B cell (primary cell): ENCODE measurements around the gene LAYN. TPM values are rescaled to one million over a fixed set of nuclear protein-coding genes. Genes with fewer than 3 reads are reported as not detected.

Experiments
- ATAC-seq: fragments of 200-7000 bp; cut with Tn5 transposase; one replicate; pipeline ENCODE4 v1.10.0; 2021; ENCODE audit warnings: low read depth, mild to moderate bottlenecking, moderate number of reproducible peaks, moderate library complexity
- CTCF ChIA-PET: fragments of 350-600 bp; sonication (Branson Sonifier 250); formaldehyde crosslinking; loops from one replicate; lab custom pipeline; 2021; ENCODE audit warnings: antibody characterized with exemption, inconsistent platforms; lab: Charles Lee
- POLR2A ChIA-PET: fragments of 350-600 bp; sonication (Branson Sonifier 250); formaldehyde crosslinking; loops from one replicate; lab custom pipeline; 2021; ENCODE audit warnings: antibody characterized with exemption; lab: Charles Lee
- DNase-seq: peaks from one replicate; pipeline ENCODE4 v3.0.0; 2013
- H2AFZ ChIP-seq: 2 replicates; pipeline ENCODE4 v1.6.1; 2012; ENCODE audit warnings: mild to moderate bottlenecking, low read depth, low read length; ENCODE audit not compliant: insufficient read depth, poor library complexity, severe bottlenecking
- H3K27ac ChIP-seq, 2 donors: 1 replicate in 1 of 2; 2 replicates in 1 of 2; pipeline ENCODE4 v1.5.1; 2012 to 2013; ENCODE audit warnings: low read length in 2 of 2, mild to moderate bottlenecking in 2 of 2, moderate library complexity in 1 of 2
- H3K27me3 ChIP-seq, 4 experiments: fragments of 200-600 bp in 1 of 4; sonication (generic) in 1 of 4; replicated peaks in 1 of 4; 1 replicate in 2 of 4; 2 replicates in 2 of 4; pipeline versions ENCODE4 v1.6.1 to v1.7.0; 2013 to 2016; ENCODE audit warnings: low read length in 3 of 4, mild to moderate bottlenecking in 2 of 4, mixed read lengths in 1 of 4, moderate library complexity in 1 of 4; ENCODE audit not compliant: insufficient read depth in 4 of 4, control insufficient read depth in 3 of 4; ENCODE audit errors: control extremely low read depth in 1 of 4
- H3K36me3 ChIP-seq, 2 experiments: replicated peaks in 1 of 2; 1 replicate in 1 of 2; 2 replicates in 1 of 2; pipeline versions ENCODE4 v1.6.1 to v1.7.1; 2013; ENCODE audit warnings: low read length in 1 of 2; ENCODE audit not compliant: insufficient read depth in 2 of 2, control insufficient read depth in 1 of 2; ENCODE audit errors: control extremely low read depth in 1 of 2, extremely low read depth in 1 of 2
- H3K4me1 ChIP-seq, 2 donors: fragments of 200-600 bp in 1 of 2; sonication (generic) in 1 of 2; 1 replicate in 1 of 2; 2 replicates in 1 of 2; pipeline versions ENCODE4 v1.5.1 to v1.6.1; 2013 to 2017; ENCODE audit warnings: low read length in 2 of 2; ENCODE audit not compliant: control insufficient read depth in 2 of 2, insufficient read depth in 2 of 2
- H3K4me2 ChIP-seq: replicated peaks from 2 replicates; pipeline ENCODE3; 2012; ENCODE audit warnings: mild to moderate bottlenecking, low read depth, low read length; ENCODE audit not compliant: poor library complexity, severe bottlenecking
- H3K4me3 ChIP-seq, 5 experiments: fragments of 200-600 bp in 1 of 5; sonication (generic) in 1 of 5; 1 replicate in 3 of 5; 2 replicates in 2 of 5; pipeline versions ENCODE4 v1.5.1 to v1.7.0; 2011 to 2016; ENCODE audit warnings: low read length in 4 of 5, mild to moderate bottlenecking in 4 of 5, low read depth in 2 of 5, control low read depth in 1 of 5, moderate library complexity in 1 of 5; ENCODE audit not compliant: insufficient read depth in 1 of 5; ENCODE audit errors: control extremely low read depth in 1 of 5, extremely low read depth in 1 of 5
- H3K79me2 ChIP-seq: fragments of 200-600 bp; sonication (generic); one replicate; pipeline ENCODE4 v1.6.0; 2016; ENCODE audit warnings: low read length; ENCODE audit not compliant: control insufficient read depth, insufficient read depth
- H3K9ac ChIP-seq: fragments of 200-600 bp; sonication (generic); 2 replicates; pipeline ENCODE4 v1.6.1; 2017; ENCODE audit warnings: mild to moderate bottlenecking, low read length, moderate library complexity
- H3K9me3 ChIP-seq, 3 donors: one replicate each; pipeline versions ENCODE4 v1.6.1 to v1.7.1; 2013; ENCODE audit warnings: low read length in 2 of 3; ENCODE audit not compliant: control insufficient read depth in 2 of 3, insufficient read depth in 1 of 3; ENCODE audit errors: control extremely low read depth in 1 of 3
- H4K20me1 ChIP-seq: 2 replicates; pipeline ENCODE4 v1.6.0; 2012; ENCODE audit warnings: mild to moderate bottlenecking, low read length; ENCODE audit not compliant: insufficient read depth, control insufficient read depth, poor library complexity, severe bottlenecking
- H3K27ac Mint-ChIP-seq: one replicate; pipeline ENCODE4 v1.8.0; 2021; ENCODE audit warnings: mixed read lengths
- H3K27me3 Mint-ChIP-seq: one replicate; pipeline ENCODE4 v1.8.0; 2021; ENCODE audit warnings: mixed read lengths
- H3K4me1 Mint-ChIP-seq: one replicate; pipeline ENCODE4 v1.8.0; 2021; ENCODE audit warnings: mixed read lengths
- H3K4me3 Mint-ChIP-seq: one replicate; pipeline ENCODE4 v1.8.0; 2021; ENCODE audit warnings: mixed read lengths
- H3K9me3 Mint-ChIP-seq: one replicate; pipeline ENCODE4 v1.8.0; 2022; ENCODE audit warnings: mixed read lengths; ENCODE audit not compliant: insufficient read depth
- CTCF ChIP-seq: fragments of 200-600 bp; IDR thresholded peaks from one replicate; pipeline ENCODE4 v1.8.0; 2022; ENCODE audit warnings: antibody characterized with exemption, mild to moderate bottlenecking
- EZH2 ChIP-seq: IDR thresholded peaks from 2 replicates; pipeline ENCODE4 v1.6.1; 2012; ENCODE audit warnings: borderline replicate concordance, low read depth, mild to moderate bottlenecking, moderate library complexity, low read length; ENCODE audit not compliant: insufficient read depth, poor library complexity, severe bottlenecking
- WGBS: methylation state at CpG from one replicate; pipeline ENCODE4 v1.1.5; 2013; ENCODE audit warnings: missing lambda C conversion rate; ENCODE audit not compliant: insufficient coverage; 5-methylcytosine and 5-hydroxymethylcytosine counted together
- intact Hi-C: fragments of 100-400 bp; cut with micrococcal nuclease; formaldehyde crosslinking; loops from one replicate; pipeline ENCODE4 v1.10.0; 2022
- polyA plus RNA-seq: library from polyadenylated mRNA; depleted of rRNA; stranded (reverse); fragments of >200 nt; gene quantifications from 2 replicates; pipeline ENCODE4 v1.2.3, GENCODE V29; 2012
- total RNA-seq, 2 donors: library from RNA; stranded (reverse); fragments of 120-200 nt in 1 of 2; gene quantifications; 1 replicate in 1 of 2; 2 replicates in 1 of 2; pipeline versions ENCODE4 v1.2.3 to v1.2.4, GENCODE V29; 2013 to 2022

The LAYN gene
- total and polyA plus RNA-seq, 2 donors (not counting 1 experiment from before 2014, with no cell fraction given) = not detected

DNA sequence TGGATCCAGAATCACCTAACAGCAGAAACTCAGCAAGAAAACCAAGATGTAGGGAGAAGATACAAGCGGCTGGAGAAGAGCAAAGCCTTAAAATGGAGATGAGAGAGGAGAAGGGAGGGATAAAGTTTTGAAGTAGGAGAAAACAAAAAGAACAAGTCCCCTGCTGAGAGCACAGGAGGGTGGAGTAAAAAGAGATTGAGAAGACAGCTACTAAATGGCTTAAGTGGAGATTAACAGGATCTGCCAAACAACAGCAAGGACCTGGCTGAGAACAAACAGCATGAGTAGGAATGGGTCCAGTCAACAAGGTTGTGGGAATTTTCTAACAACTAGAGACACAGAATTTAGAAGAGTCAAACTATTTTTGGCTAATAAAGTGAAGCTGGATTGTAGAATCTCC lies 46.5 kb upstream of the LAYN start:
- Histone ChIP-seq H3K36me3 (no peaks in the 10 kb centered on the region), H3K9ac (no peak overlapping the region), H3K4me2 (no peak overlapping the region), H2AFZ (no peak overlapping the region), H4K20me1 (no peaks in the 10 kb centered on the region), H3K4me3 (no peak overlapping the region), H3K27ac (no peak overlapping the region), H3K9me3 (no peaks in the 10 kb centered on the region), H3K27me3 (peaks cover 0 to 15% (median 2%) of the 10 kb centered on the region in 4 experiments), H3K4me1 (no peaks in the 10 kb centered on the region), H3K79me2 (no peaks in the 10 kb centered on the region)
- TF ChIP-seq EZH2 = no peak
- TF ChIP-seq CTCF = no peak
- ChIA-PET POLR2A (no interaction called here), CTCF (no interaction called here)
- WGBS = no CpG with 5 or more reads among the region's 1 CpG
- intact Hi-C loops = no loop called here
- Mint-ChIP-seq H3K27ac (no peak overlapping the region), H3K4me3 (no peak overlapping the region), H3K9me3 (no peaks in the 10 kb centered on the region), H3K27me3 (peaks cover 38% of the 10 kb centered on the region), H3K4me1 (no peaks in the 10 kb centered on the region)
- no peak for DNase-seq
- ATAC-seq = no peak

GRCh38 chr11:111499483-111499882 lies 41.0 kb upstream of the LAYN start:
- H3K4me2 ChIP-seq = no peak overlapping the region
- H3K4me1 Mint-ChIP-seq = no peaks in the 10 kb centered on the region
- H3K27me3 ChIP-seq = peaks cover 0 to 11% (median 9%) of the 10 kb centered on the region in 4 experiments
- H3K27ac Mint-ChIP-seq = no peak overlapping the region
- no peak overlapping the region for H3K4me3 Mint-ChIP-seq
- ChIA-PET POLR2A (no interaction called here), CTCF (no interaction called here)
- ATAC-seq = no peak
- no peaks in the 10 kb centered on the region for H3K36me3 ChIP-seq
- H3K4me1 ChIP-seq = no peaks in the 10 kb centered on the region
- no peaks in the 10 kb centered on the region for H4K20me1 ChIP-seq
- no peak for TF ChIP-seq EZH2
- TF ChIP-seq CTCF = no peak
- peaks cover 41% of the 10 kb centered on the region for H3K27me3 Mint-ChIP-seq
- H3K9ac ChIP-seq = no peak overlapping the region
- no peaks in the 10 kb centered on the region for H3K79me2 ChIP-seq
- H2AFZ ChIP-seq = no peak overlapping the region
- DNase-seq = no peak
- H3K27ac ChIP-seq = no peak overlapping the region
- WGBS = 90% methylated on average over 2 of the region's 5 CpGs
- no peak overlapping the region for H3K4me3 ChIP-seq
- intact Hi-C loops = no loop called here
- no peaks in the 10 kb centered on the region for H3K9me3 ChIP-seq
- no peaks in the 10 kb centered on the region for H3K9me3 Mint-ChIP-seq
